Tibial artery (tissue), 4 donors: ENCODE data around the gene SYNPR.

Experiments used
- DNase-seq, 2 donors: peaks; one replicate each; pipeline ENCODE4 v3.0.0-alpha.2; 2019
- H3K27ac ChIP-seq, 2 donors: fragments of 200-600 bp; sonication (generic) in 1 of 2; 1 replicate in 1 of 2; 2 replicates in 1 of 2; pipeline ENCODE4 v1.5.1; 2018 to 2019; ENCODE audit warnings: mild to moderate bottlenecking in 1 of 2
- H3K27me3 ChIP-seq, 2 donors: fragments of 200-600 bp; sonication (generic) in 1 of 2; one replicate each; pipeline versions ENCODE4 v1.5.1 to v1.6.0; 2016 to 2019
- H3K36me3 ChIP-seq, 3 donors: fragments of 200-600 bp; sonication (generic) in 2 of 3; one replicate each; pipeline ENCODE4 v1.5.1; 2016 to 2019; ENCODE audit warnings: mild to moderate bottlenecking in 2 of 3
- H3K4me1 ChIP-seq, 4 donors: fragments of 200-600 bp; sonication (generic) in 2 of 4; 1 replicate in 3 of 4; 2 replicates in 1 of 4; pipeline ENCODE4 v1.5.1; 2016 to 2019
- H3K4me3 ChIP-seq, 2 donors: fragments of 200-600 bp; sonication (generic) in 1 of 2; 1 replicate in 1 of 2; 2 replicates in 1 of 2; pipeline ENCODE4 v1.5.1; 2018 to 2019; ENCODE audit warnings: mild to moderate bottlenecking in 2 of 2
- H3K9me3 ChIP-seq, 3 donors: fragments of 200-600 bp; sonication (generic) in 1 of 3; one replicate each; pipeline ENCODE4 v1.5.1; 2016 to 2019
- intact Hi-C: fragments of 100-400 bp; cut with DNase I; formaldehyde crosslinking; loops from one replicate; pipeline ENCODE4 v1.15.0; 2023; ENCODE audit warnings: low total_unique reads
- TF ChIP-seq, protein P1 (sequence below), 2 experiments: fragments of 200-600 bp in 1 of 2; fragments of 450-650 bp in 1 of 2; IDR thresholded peaks; one replicate each; pipeline ENCODE4 v1.5.1; 2017 to 2019; ENCODE audit warnings: antibody characterized with exemption in 2 of 2, mild to moderate bottlenecking in 1 of 2, moderate library complexity in 1 of 2

The SYNPR gene

DNA sequence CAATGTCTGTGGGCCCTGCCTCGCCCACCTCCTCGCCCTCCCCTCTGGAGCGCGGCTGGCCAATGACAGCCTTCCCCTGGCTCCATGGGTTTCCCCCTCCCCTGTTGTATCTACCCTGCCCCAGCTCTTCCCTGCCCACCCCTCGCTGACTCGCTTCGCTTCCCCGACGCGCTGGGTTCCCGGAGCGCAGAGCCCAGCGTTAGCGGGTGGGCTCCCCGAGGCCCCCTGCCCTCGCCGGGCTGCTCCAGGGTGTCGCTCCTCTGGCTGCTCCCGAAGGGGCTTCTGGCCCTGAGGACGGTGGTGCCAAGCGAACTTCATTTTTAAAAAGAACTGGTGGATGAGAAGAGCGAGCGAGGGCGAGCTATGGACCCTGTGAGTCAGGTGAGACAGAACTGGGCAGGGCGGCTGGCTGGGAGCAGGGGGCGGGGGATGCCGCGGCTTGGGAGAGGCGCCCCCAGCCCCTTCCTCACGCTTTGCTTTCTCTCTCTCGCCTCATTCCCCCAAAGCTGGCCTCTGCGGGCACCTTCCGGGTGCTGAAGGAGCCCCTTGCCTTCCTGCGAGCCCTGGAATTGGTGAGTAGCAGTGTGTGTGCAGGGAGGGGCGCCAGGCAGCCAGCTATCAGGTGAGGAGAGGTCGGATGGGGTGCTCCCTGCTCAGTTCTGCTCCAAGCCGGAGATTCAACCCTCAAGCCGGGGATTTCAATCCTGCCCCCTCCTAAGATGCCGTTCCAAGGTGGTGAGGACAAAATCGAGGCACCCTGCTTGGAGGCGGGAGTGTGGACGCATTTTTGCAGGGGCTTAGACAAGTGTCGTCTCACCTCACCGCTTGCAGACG lies at the start of gene SYNPR:
Gene SYNPR, plus strand, starts transcription at position 138 of the 834 bp plus-strand sequence.
- Histone ChIP-seq H3K36me3 (no peaks in the 10 kb centered on the region), H3K4me1 (peaks cover 0 to 11% (median 0%) of the 10 kb centered on the region in 4 donors), H3K27me3 (peaks cover 0 to 23% of the 10 kb centered on the region in 2 donors), H3K9me3 (no peaks in the 10 kb centered on the region), H3K4me3 (no peak within 1 kb of the TSS), H3K27ac (no peak within 1 kb of the TSS)
- intact Hi-C loops = no loop called here
- TF ChIP-seq, protein P1, sequence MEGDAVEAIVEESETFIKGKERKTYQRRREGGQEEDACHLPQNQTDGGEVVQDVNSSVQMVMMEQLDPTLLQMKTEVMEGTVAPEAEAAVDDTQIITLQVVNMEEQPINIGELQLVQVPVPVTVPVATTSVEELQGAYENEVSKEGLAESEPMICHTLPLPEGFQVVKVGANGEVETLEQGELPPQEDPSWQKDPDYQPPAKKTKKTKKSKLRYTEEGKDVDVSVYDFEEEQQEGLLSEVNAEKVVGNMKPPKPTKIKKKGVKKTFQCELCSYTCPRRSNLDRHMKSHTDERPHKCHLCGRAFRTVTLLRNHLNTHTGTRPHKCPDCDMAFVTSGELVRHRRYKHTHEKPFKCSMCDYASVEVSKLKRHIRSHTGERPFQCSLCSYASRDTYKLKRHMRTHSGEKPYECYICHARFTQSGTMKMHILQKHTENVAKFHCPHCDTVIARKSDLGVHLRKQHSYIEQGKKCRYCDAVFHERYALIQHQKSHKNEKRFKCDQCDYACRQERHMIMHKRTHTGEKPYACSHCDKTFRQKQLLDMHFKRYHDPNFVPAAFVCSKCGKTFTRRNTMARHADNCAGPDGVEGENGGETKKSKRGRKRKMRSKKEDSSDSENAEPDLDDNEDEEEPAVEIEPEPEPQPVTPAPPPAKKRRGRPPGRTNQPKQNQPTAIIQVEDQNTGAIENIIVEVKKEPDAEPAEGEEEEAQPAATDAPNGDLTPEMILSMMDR (IDR thresholded peaks at IDR 0.05) = no peak
- DNase-seq = no peak

DNA sequence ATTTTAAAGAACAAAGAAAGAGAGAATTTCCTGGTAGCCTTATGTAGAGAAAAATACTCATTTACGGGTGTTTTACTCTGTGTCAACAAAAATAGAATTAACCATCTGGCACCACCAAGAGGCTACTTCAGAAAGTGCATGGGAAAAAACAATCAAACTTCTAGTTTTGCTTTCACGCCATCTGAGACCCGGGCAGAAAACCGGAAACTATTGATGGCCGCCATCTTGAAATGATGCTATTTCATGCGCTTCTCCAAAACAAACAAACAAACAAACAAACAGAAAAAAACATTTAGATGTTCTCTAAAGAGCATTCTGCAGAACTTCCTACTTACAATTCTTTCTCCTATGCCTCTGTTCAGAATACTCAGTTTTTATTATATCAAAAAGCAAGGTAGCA lies 49.4 kb upstream of the SYNPR start:
- Histone ChIP-seq H3K4me3 (no peak overlapping the region), H3K27me3 (no peaks in the 10 kb centered on the region), H3K27ac (no peak overlapping the region), H3K4me1 (no peaks in the 10 kb centered on the region), H3K9me3 (no peaks in the 10 kb centered on the region), H3K36me3 (no peaks in the 10 kb centered on the region)
- DNase-seq = no peak
- TF ChIP-seq, protein P1 (IDR thresholded peaks at IDR 0.05) = peak; percentile 27 to 35
- intact Hi-C loops = no loop called here

DNA sequence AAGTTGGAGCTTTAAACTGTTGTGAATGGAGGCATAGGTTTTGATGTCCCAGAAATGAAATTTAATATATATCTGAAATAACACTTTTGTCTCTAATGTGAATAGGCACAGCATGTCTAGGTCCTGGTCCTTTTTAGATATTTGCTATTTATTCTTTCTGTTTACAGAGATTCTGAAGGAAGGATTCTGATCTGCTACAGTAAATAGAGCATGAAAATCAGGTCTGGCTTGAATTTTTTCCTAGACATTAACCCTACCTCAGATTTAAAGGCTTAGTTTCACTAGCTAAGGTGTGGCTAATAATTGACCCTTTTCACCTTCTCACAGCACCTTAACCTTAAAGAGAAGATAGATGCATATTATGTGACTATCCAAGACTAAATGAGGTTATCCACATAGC lies 48.0 kb upstream of the SYNPR start:
- TF ChIP-seq, protein P1 (IDR thresholded peaks at IDR 0.05) = no peak
- intact Hi-C loops = no loop called here
- no peak for DNase-seq
- Histone ChIP-seq H3K4me1 (no peaks in the 10 kb centered on the region), H3K4me3 (no peak overlapping the region), H3K27me3 (no peaks in the 10 kb centered on the region), H3K9me3 (no peaks in the 10 kb centered on the region), H3K36me3 (no peaks in the 10 kb centered on the region), H3K27ac (no peak overlapping the region)

DNA sequence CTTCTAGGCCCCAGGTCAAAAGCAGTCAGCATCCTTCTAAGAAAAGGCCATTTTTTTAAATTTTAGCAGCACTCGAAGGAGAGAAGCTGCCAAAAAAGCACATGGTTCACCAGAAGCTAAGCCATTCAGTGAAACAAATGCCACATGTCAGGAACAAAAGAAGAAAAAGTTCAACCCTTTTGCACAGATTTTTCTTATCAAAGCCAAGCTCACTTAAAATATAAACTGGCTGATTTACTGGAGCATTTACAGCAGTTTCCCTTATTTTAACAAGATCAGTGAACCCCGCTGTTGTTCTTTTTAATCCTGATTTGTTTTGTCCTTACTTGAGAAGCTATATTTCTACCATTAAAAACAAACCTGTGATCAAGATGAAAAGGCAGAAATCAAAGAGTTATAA lies 46.5 kb upstream of the SYNPR start:
- no peaks in the 10 kb centered on the region for H3K27me3 ChIP-seq
- H3K9me3 ChIP-seq = no peaks in the 10 kb centered on the region
- no peak overlapping the region for H3K27ac ChIP-seq
- TF ChIP-seq, protein P1 (IDR thresholded peaks at IDR 0.05) = no peak
- H3K4me1 ChIP-seq = no peaks in the 10 kb centered on the region
- no peaks in the 10 kb centered on the region for H3K36me3 ChIP-seq
- intact Hi-C loops = no loop called here
- no peak for DNase-seq
- H3K4me3 ChIP-seq = no peak overlapping the region

DNA sequence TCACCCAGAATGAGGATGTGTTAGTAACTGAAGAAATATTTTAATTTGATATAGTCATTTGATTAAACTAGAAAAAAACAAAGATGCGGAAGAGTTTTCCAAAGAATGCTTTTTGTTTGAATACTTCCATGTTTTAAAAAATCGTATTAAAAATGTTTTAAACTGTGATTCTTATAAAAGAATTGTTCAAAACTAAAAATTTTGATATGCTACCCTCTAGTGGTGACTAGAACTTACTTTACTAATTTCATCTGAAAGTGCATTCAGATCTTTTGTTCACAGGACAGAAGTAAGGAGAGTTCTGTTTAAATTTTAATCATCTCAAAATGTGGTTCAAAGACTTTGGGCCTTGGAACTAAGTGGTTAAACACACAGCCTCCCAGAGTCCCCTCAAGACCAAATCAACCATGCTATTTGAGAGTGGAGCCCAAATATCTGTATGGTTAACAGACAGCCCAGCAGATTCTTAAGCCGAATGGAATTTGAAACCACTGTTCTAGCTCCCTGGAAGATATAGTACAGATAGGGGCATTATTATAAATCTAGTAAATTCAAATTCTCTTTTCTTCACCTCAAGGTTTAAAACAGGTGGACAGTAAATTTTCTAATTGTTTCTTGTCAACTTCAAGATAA lies 45.2 kb upstream of the SYNPR start:
- H3K27me3 ChIP-seq = no peaks in the 10 kb centered on the region
- intact Hi-C loops = no loop called here
- no peaks in the 10 kb centered on the region for H3K36me3 ChIP-seq
- H3K4me1 ChIP-seq = no peaks in the 10 kb centered on the region
- no peaks in the 10 kb centered on the region for H3K9me3 ChIP-seq
- DNase-seq = no peak
- no peak overlapping the region for H3K27ac ChIP-seq
- TF ChIP-seq, protein P1 (IDR thresholded peaks at IDR 0.05) = no peak
- H3K4me3 ChIP-seq = no peak overlapping the region
